GM21367 (cell line): Measurements from ENCODE around the gene TBXAS1.

Experiments
- ATAC-seq: cut with Tn5 transposase; IDR thresholded peaks from one replicate; pipeline ENCODE4 v1.9.1; 2021; ENCODE audit not compliant: unreplicated experiment

Gene TBXAS1

GRCh38 chr7:139974179-139974811 lies 145.2 kb downstream of the TBXAS1 start:
- no peak for ATAC-seq

GRCh38 chr7:139976055-139976837 lies 147.2 kb downstream of the TBXAS1 start:
- ATAC-seq, result no peak

GRCh38 chr7:139976838-139977656 lies 148.0 kb downstream of the TBXAS1 start:
- ATAC-seq, result no peak

DNA sequence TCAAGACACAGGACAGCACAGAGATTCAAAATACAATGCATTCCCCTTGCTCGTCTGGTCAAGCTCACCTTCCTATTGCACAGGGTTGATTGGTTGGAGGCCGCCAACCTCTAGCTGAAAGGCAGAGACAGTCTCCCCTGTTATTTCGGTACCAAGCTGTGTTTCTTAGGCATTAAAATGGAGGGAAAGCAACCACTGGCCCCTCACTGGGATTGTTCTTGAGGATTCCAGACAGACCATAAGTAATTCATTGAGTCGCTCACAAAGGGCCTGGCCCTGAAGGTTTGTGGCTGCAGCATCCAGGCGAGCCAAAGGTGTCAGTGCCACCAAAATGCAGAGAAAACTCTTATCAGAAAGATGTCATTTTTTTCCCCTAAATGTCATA lies 152.4 kb downstream of the TBXAS1 start:
- ATAC-seq, result no peak

- ATAC-seq, result no peak
Measured at GRCh38 chr7:139982927-139983920, 154.2 kb downstream of the TBXAS1 start.

DNA sequence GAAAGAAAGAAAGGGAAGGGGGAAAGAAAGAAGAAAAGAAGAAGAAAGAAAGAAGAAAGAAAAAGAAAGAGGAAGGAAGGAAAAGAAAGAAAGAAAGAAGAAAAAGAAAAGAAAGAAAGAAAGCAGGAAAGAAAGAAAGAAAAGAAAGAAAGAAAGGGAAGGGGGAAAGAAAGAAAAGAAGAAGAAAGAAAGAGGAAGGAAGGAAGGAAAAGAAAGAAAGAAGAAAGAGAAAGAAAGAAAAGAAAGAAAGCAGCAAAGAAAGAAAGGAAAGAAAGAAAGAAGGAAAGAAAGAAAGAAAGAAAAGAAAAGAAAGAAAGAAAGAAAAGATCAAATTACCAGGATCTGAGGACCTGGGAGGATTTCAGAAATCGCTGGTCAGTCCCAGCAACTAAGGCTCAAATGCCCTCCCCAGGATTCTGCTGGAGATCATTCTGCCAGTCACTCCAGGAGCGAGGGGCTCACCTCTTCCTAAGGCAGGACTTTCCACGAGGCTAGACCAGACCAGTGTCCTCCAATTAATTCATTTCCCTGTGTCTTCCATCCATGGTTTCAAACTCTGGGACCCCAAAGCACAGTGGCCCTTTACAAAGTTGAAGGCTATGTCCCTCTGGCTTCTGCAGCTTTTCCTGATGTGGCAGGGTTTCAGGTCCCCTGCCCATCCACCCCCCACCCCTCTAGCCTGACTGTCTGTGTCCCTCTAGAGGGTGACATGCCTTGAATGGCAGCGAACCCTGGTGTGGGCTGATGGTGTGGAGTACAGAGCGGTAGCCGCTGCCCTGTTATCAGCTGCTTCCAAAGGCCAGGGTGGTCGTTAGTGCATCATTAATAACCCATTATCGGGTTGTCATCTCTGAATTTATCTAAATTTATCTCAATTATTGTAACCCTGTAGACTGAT lies 155.8 kb downstream of the TBXAS1 start:
- ATAC-seq, result no peak

DNA sequence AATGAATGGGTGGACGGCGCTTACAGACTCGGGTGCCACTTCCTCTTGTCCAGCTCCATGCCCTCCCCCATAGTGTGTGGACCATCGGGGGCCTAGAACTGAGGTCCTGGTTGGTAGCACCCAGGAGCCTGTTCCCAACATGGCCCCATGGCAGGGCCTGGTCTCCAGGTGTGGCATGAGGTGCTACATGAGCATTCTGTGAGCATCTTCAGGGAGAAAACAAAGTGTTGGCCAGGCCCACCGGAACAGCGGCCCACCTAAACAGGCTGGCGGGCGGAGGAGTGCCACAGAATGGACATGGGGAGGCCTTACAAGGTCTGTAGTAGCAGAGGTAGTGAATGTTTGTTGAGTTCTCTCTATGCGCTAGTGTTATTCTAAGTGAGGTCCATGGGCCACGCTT lies 156.7 kb downstream of the TBXAS1 start:
- ATAC-seq, result no peak

- ATAC-seq, result no peak
Measured at GRCh38 chr7:139987691-139988516, 158.8 kb downstream of the TBXAS1 start.

DNA sequence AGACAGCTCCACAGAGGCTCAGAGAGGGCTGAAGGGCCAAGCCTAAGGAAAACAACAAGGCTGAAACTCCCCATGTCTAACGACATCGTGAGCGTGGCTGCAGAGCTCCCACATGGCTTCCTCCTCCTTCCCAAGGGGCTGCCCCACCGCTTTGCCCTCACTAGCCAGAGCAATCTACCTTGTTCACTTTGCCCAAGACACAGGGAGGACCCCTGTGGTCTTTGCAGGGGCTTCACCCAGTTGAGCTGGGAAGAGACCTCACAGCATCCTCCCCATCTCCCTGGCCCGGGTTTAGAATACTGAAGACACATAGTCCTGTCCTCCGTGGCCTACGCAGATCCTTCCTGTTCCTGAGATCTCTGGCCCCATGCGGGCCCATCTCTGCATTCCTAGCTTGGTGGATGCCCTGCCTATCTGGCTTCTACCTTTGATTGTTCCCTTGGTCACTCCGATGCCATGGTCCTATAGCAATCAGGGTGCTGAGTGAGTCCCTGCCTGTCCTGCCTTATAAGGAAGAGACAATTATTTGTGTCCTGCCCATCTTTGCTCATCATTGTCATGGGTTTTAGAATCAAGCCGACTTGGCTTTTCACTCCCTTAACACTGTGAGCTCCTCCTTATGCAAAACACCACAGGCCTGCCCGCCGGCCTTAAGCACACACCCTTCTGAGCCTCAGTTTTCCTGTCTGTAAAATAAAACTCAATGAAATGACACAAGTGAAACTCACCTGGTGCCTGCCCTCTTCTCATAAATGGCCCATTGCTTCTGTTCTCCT lies 160.5 kb downstream of the TBXAS1 start:
- no peak for ATAC-seq

DNA sequence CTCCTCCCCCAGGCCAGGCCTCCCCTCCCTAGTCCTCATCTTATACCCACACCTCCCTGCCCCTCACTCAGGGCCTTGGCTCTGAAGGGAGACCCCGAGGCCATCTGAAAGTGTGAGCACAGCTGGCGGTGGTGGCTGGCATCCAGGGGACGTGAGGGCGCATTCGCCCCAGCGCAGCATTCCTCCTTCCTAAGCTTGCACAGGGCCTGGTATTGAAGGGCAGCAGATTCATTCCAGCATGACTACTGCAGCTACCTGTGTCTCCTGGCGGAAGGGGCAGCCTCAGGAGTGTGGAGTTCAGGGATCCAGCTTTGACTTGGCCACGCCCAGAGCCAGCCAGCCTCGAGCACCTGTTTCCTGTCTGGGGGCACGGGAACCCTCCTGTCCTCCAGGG lies 161.1 kb downstream of the TBXAS1 start:
- ATAC-seq, result no peak

DNA sequence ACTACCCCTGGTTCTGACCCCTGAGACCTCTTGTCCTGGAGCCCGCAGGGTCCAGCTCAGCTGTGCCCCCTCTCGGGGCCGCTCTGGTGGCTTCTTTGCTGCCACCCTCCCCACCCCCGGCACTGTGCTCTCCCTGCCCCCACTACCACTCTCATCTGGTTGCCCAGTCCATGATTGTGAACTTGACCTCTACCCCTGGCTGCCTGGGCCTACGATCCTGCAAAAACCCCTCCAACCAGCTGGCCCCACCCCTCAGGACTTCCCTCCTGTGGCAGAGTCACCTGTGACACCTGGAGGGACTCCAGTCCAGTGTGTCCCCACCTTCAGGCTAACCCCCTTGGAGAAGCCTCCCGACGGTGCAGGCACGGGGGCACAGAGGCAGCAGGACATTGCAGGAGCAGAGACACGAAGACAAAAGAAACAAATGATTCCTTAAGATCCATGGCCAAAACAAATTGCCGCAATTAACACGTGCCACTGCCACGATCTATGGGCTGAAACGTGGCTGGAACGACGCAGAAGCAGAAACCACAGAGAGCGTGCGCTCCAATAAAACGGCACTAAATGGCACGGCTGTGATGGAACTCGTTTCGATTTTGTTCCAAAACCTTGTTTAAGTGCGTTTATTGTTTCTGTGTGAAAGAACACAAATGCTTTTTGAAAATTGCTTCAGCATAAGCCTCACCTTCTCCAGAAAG lies 161.7 kb downstream of the TBXAS1 start:
- ATAC-seq, result no peak

- ATAC-seq, result no peak
Measured at GRCh38 chr7:139991269-139991666, 162.2 kb downstream of the TBXAS1 start.

GRCh38 chr7:139991911-139992310 lies 162.8 kb downstream of the TBXAS1 start:
- no peak for ATAC-seq

DNA sequence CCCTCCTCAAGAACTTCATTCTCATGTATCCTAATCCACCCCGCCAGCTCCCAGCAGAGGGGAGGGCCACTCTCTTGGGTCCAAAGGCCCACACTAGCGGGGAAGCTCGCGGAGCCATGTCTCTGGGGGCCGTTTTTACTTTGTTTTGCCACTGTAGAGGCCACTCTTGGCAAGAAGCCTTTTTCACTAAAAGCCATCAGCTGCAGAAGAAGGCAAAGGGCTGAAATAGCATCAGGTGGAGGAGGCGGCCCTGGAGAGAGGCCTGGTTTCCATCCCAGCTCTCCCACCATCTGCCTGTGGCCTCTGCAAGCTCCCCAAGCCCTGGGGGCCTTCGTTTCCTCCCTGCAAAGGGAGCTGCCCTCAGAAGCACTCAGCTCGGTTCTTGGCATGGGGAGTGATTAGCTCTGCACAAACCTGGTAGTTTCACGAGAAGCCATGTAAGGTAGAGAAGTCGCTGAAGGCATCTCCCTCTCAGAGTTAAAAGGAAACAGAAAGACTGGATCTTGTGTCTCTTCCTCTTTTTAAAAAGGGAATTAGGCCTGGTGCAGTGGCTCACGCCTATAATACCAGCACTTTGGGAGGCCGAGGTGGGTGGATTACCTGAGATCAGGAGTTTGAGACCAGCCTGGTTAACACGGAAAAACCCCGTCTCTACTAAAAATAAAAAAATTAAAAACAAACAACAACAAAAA lies 163.4 kb downstream of the TBXAS1 start:
- no peak for ATAC-seq

DNA sequence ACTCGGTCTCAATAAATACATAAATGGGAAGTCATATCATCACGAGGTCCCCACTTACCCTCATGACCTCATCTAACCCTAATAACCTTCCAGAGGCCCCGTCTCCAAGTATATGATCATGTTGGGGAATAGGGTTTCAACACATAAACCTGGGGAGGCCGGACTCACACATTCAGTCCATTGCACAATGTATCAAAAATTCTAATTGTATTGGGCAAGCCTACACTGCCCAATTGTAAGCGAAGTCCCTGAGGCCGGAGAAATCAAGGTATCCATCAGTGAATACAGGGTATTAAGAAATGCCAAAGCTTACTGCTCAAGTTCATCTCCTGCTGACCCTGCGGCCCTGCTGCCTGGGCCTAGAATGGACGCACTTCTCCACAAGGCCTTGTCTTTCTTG lies 164.1 kb downstream of the TBXAS1 start:
- no peak for ATAC-seq

- ATAC-seq, result no peak
Measured at GRCh38 chr7:139993592-139993991, 164.5 kb downstream of the TBXAS1 start.

- no peak for ATAC-seq
Measured at GRCh38 chr7:139994356-139994755, 165.3 kb downstream of the TBXAS1 start.
